Hepatocyte (in vitro differentiated cells): ENCODE results near the gene TM4SF1. TPM values are rescaled to one million over a fixed set of nuclear protein-coding genes. Genes with fewer than 3 reads are reported as not detected.

Source experiments
- DNase-seq: peaks from one replicate; pipeline ENCODE4 v3.0.0-alpha.2; 2016; ENCODE audit warnings: low spot score
- H2AFZ ChIP-seq: fragments of 200-600 bp; sonication (generic); 2 replicates; pipeline ENCODE4 v1.6.0; 2016; ENCODE audit warnings: antibody characterized with exemption, mild to moderate bottlenecking
- H3K27ac ChIP-seq: fragments of 200-600 bp; sonication (generic); 2 replicates; pipeline ENCODE4 v1.5.1; 2016; ENCODE audit warnings: mild to moderate bottlenecking
- H3K27me3 ChIP-seq: fragments of 200-600 bp; sonication (generic); 2 replicates; pipeline ENCODE4 v1.6.1; 2016
- H3K36me3 ChIP-seq: fragments of 200-600 bp; sonication (generic); replicated peaks from 2 replicates; pipeline ENCODE4 v1.5.1; 2016; ENCODE audit warnings: low read depth; ENCODE audit not compliant: insufficient read depth
- H3K4me1 ChIP-seq: fragments of 200-600 bp; sonication (generic); 2 replicates; pipeline ENCODE4 v1.5.1; 2016; ENCODE audit warnings: mild to moderate bottlenecking, moderate library complexity; ENCODE audit not compliant: insufficient read depth
- H3K4me2 ChIP-seq: fragments of 200-600 bp; sonication (generic); 2 replicates; pipeline ENCODE4 v1.6.0; 2016
- H3K4me3 ChIP-seq: fragments of 200-600 bp; sonication (generic); 2 replicates; pipeline ENCODE4 v1.5.1; 2016; ENCODE audit warnings: mild to moderate bottlenecking
- H3K79me2 ChIP-seq: fragments of 200-600 bp; sonication (generic); 2 replicates; pipeline ENCODE4 v1.6.0; 2017; ENCODE audit warnings: mild to moderate bottlenecking
- H3K9me2 ChIP-seq: fragments of 200-600 bp; sonication (generic); replicated peaks from 2 replicates; pipeline ENCODE4 v1.6.0; 2017; ENCODE audit warnings: mild to moderate bottlenecking; ENCODE audit not compliant: insufficient read depth
- H3K9me3 ChIP-seq: fragments of 200-600 bp; sonication (generic); 2 replicates; pipeline ENCODE4 v1.5.1; 2016; ENCODE audit warnings: low read depth, mild to moderate bottlenecking
- H4K20me1 ChIP-seq: fragments of 200-600 bp; sonication (generic); 2 replicates; pipeline ENCODE4 v1.6.0; 2016; ENCODE audit warnings: mild to moderate bottlenecking; ENCODE audit not compliant: insufficient read depth, poor library complexity, severe bottlenecking
- EZH2 ChIP-seq: fragments of 200-600 bp; sonication (generic); IDR thresholded peaks from 2 replicates; pipeline ENCODE4 v1.6.1; 2016; ENCODE audit warnings: antibody characterized with exemption, mild to moderate bottlenecking, borderline replicate concordance
- EZH2phosphoT487 ChIP-seq: fragments of 200-600 bp; sonication (generic); IDR thresholded peaks from one replicate; pipeline ENCODE4 v1.6.1; 2018; ENCODE audit warnings: antibody characterized with exemption, mild to moderate bottlenecking, low read depth, moderate library complexity; ENCODE audit not compliant: unreplicated experiment, severe bottlenecking
- WGBS: methylation state at CpG from one replicate; pipeline ENCODE4 v1.1.6; 2016; ENCODE audit warnings: low lambda C conversion rate; ENCODE audit errors: missing lambda C conversion rate; 5-methylcytosine and 5-hydroxymethylcytosine counted together
- polyA plus RNA-seq: library from polyadenylated mRNA; unstranded; fragments of >200 nt; fragmentation: Nextera tagmentation; extraction: Ambion mirVana; gene quantifications from 2 replicates; pipeline ENCODE4 v1.2.1, GENCODE V29; 2016
- total RNA-seq: library from RNA; depleted of rRNA; stranded (reverse); fragments of >200 nt; gene quantifications from 2 replicates; pipeline ENCODE4 v1.2.3, GENCODE V29; 2014
- TF ChIP-seq, protein P1 (sequence below): fragments of 200-600 bp; sonication (generic); IDR thresholded peaks from 2 replicates; pipeline ENCODE4 v1.5.1; 2016; ENCODE audit warnings: antibody characterized with exemption, mild to moderate bottlenecking; ENCODE audit not compliant: poor library complexity

Gene TM4SF1
- total and polyA plus RNA-seq, 2 experiments from 2014 or later, result 166 to 179 TPM

GRCh38 chr3:149332771-149333170, 44.7 kb downstream of the TM4SF1 start:
- no peaks in the 10 kb centered on the region for H3K36me3 ChIP-seq
- TF ChIP-seq, protein P1, sequence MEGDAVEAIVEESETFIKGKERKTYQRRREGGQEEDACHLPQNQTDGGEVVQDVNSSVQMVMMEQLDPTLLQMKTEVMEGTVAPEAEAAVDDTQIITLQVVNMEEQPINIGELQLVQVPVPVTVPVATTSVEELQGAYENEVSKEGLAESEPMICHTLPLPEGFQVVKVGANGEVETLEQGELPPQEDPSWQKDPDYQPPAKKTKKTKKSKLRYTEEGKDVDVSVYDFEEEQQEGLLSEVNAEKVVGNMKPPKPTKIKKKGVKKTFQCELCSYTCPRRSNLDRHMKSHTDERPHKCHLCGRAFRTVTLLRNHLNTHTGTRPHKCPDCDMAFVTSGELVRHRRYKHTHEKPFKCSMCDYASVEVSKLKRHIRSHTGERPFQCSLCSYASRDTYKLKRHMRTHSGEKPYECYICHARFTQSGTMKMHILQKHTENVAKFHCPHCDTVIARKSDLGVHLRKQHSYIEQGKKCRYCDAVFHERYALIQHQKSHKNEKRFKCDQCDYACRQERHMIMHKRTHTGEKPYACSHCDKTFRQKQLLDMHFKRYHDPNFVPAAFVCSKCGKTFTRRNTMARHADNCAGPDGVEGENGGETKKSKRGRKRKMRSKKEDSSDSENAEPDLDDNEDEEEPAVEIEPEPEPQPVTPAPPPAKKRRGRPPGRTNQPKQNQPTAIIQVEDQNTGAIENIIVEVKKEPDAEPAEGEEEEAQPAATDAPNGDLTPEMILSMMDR, result no peak
- no peak for TF ChIP-seq EZH2
- no peak for TF ChIP-seq EZH2phosphoT487
- no peak overlapping the region for H3K27ac ChIP-seq
- H3K4me2 ChIP-seq, result no peak overlapping the region
- H3K79me2 ChIP-seq, result no peaks in the 10 kb centered on the region
- H3K27me3 ChIP-seq, result no peaks in the 10 kb centered on the region
- no peaks in the 10 kb centered on the region for H3K4me1 ChIP-seq
- no peaks in the 10 kb centered on the region for H3K9me3 ChIP-seq
- H2AFZ ChIP-seq, result no peak overlapping the region
- no peaks in the 10 kb centered on the region for H3K9me2 ChIP-seq
- H4K20me1 ChIP-seq, result no peaks in the 10 kb centered on the region
- H3K4me3 ChIP-seq, result no peak overlapping the region
- DNase-seq, result no peak

GRCh38 chr3:149332227-149332765, 45.2 kb downstream of the TM4SF1 start:
- Histone ChIP-seq H3K4me1 (no peaks in the 10 kb centered on the region), H3K4me2 (no peak overlapping the region), H3K27ac (no peak overlapping the region), H3K36me3 (no peaks in the 10 kb centered on the region), H3K9me2 (no peaks in the 10 kb centered on the region), H4K20me1 (no peaks in the 10 kb centered on the region), H2AFZ (no peak overlapping the region), H3K4me3 (no peak overlapping the region), H3K79me2 (no peaks in the 10 kb centered on the region), H3K27me3 (no peaks in the 10 kb centered on the region), H3K9me3 (no peaks in the 10 kb centered on the region)
- no peak for DNase-seq
- WGBS, result 11% methylated on average over 1 of the region's 1 CpG
- no peak for TF ChIP-seq EZH2
- TF ChIP-seq, protein P1, result no peak
- TF ChIP-seq EZH2phosphoT487, result no peak

DNA sequence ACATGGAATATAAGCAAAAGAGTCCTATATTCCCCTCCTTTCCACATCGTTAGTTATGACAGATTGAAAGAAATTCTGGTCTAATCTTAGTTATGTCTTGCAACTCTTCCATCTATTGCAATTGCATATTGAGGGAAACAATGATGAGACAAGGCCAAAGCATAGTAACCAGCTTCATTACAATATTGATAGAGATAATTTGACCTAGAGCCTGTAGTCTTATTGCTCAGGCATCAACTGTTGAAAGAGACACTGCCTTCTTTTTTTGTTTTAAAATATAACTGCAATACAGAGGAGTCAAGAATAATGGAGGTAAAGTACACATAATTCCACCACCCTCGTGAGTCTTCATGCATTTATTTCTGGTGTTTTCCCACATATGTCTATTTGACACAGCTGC, 46.1 kb downstream of the TM4SF1 start:
- TF ChIP-seq, protein P1, result no peak
- TF ChIP-seq EZH2phosphoT487 (no peak), EZH2 (no peak)
- Histone ChIP-seq H3K27ac (no peak overlapping the region), H3K4me2 (no peak overlapping the region)

More for the DNA sequence above, 46.1 kb downstream of the TM4SF1 start:
- no peaks in the 10 kb centered on the region for H4K20me1 ChIP-seq
- WGBS, result 88% methylated on average over 2 of the region's 2 CpGs
- no peaks in the 10 kb centered on the region for H3K27me3 ChIP-seq
- H3K4me3 ChIP-seq, result no peak overlapping the region
- H3K4me1 ChIP-seq, result no peaks in the 10 kb centered on the region
- H3K79me2 ChIP-seq, result no peaks in the 10 kb centered on the region
- no peaks in the 10 kb centered on the region for H3K9me3 ChIP-seq
- H3K36me3 ChIP-seq, result no peaks in the 10 kb centered on the region
- H3K9me2 ChIP-seq, result no peaks in the 10 kb centered on the region
- DNase-seq, result no peak
- no peak overlapping the region for H2AFZ ChIP-seq
